ENCODE data around the gene SZRD1. TPM values are rescaled to one million over a fixed set of nuclear protein-coding genes. Genes with fewer than 3 reads are reported as not detected.

SZRD1 gene
- total RNA-seq, 2 experiments from 2014 or later: 57.2 to 96.0 TPM

DNA sequence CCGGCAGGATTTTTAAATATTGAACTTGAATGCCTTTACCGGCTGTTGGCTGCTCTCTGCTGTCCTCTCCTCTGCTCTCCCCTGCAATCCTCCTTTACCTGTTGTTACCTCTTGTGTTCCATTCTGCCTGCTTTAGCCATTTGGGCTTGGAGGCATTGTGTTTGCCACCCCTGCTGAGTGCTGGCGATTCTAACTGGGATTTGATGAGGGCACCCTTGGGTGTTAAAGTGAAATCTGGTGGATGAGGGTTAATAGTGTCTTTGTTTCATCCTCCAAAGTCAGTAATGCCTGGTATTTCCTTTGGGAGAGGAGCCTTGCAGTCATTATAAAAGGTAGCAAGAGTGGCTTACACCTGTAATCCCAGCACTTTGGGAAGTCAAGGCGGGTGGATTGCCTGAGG is 9.9 kb downstream of the SZRD1 start:
- ChIA-PET CTCF (ENCODE audit: unreplicated experiment) (no interaction called here), POLR2A (interaction anchor here (0.7 kb wide), 1 partner anchor 1962 kb away, joined by 3 read pairs; no protein-coding TSS in a partner anchor)
- Histone ChIP-seq H2AFZ (ENCODE audit: low read length) (no peak overlapping the region), H3K36me3 (ENCODE audit: insufficient read depth, low read length) (peaks cover 61% of the 10 kb centered on the region), H3K27ac (ENCODE audit: low read depth, low read length, poor library complexity, severe bottlenecking) (no peak overlapping the region), H3K9me2 (ENCODE audit: insufficient read depth, low read length) (no peaks in the 10 kb centered on the region), H3K79me2 (ENCODE audit: insufficient read depth, low read depth, low read length) (peaks cover 99% of the 10 kb centered on the region), H4K20me1 (ENCODE audit: insufficient read depth, low read length) (peaks cover 34% of the 10 kb centered on the region), H3K4me2 (ENCODE audit: low read length) (no peak overlapping the region), H3K9me3 (ENCODE audit: low read length) (no peaks in the 10 kb centered on the region), H3K4me1 (ENCODE audit: insufficient read depth, low read length, poor library complexity, severe bottlenecking) (peaks cover 3% of the 10 kb centered on the region), H3K4me3 (ENCODE audit: low read depth, low read length, poor library complexity, severe bottlenecking) (no peak overlapping the region)
- BruUV-seq (replicated peaks): no TSS peak
- intact Hi-C loops (cut with micrococcal nuclease; ENCODE audit: unreplicated experiment): no loop called here
- TF ChIP-seq CTCF (conservative IDR thresholded peaks at IDR 0.05; ENCODE audit: low read length) (no peak), EZH2phosphoT487 (IDR thresholded peaks at IDR 0.05; ENCODE audit: borderline replicate concordance, low read depth, low read length) (no peak)
- DNase-seq (ENCODE audit: low spot score): no peak

DNA sequence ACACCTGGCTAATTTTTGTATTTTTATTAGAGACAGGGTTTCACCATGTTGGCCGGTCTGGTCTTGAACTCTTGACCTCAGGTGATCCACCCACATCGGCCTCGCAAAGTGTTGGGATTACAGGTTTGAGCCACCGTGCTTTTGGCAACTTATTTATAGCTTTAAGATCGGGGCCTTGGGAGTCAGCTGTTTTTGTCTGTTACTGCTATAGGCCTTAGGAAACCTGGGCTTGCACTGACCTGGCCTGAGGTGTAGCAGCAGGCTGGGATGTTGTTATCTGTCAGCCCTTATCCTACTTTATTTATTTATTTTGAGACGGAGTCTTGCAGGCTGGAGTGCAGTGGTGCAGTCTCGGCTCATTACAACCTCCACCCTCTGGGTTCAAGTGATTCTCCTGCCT is 11.4 kb downstream of the SZRD1 start:
- intact Hi-C loops (cut with micrococcal nuclease; ENCODE audit: unreplicated experiment): no loop called here
- CTCF ChIA-PET (ENCODE audit: unreplicated experiment): no interaction called here
- POLR2A ChIA-PET: no interaction called here

More for the DNA sequence above, 11.4 kb downstream of the SZRD1 start:
- no peak for DNase-seq (ENCODE audit: low spot score)
- no peak overlapping the region for H2AFZ ChIP-seq (ENCODE audit: low read length)
- no peak overlapping the region for H3K4me2 ChIP-seq (ENCODE audit: low read length)
- peaks cover 61% of the 10 kb centered on the region for H3K36me3 ChIP-seq (ENCODE audit: insufficient read depth, low read length)
- BruUV-seq (replicated peaks): no TSS peak
- peaks cover 100% of the 10 kb centered on the region for H3K79me2 ChIP-seq (ENCODE audit: insufficient read depth, low read depth, low read length)
- TF ChIP-seq CTCF (conservative IDR thresholded peaks at IDR 0.05; ENCODE audit: low read length): no peak
- TF ChIP-seq EZH2phosphoT487 (IDR thresholded peaks at IDR 0.05; ENCODE audit: borderline replicate concordance, low read depth, low read length): no peak
- H3K27ac ChIP-seq (ENCODE audit: low read depth, low read length, poor library complexity, severe bottlenecking): no peak overlapping the region
- H3K9me2 ChIP-seq (ENCODE audit: insufficient read depth, low read length): no peaks in the 10 kb centered on the region
- H3K4me3 ChIP-seq (ENCODE audit: low read depth, low read length, poor library complexity, severe bottlenecking): no peak overlapping the region
- peaks cover 3% of the 10 kb centered on the region for H3K4me1 ChIP-seq (ENCODE audit: insufficient read depth, low read length, poor library complexity, severe bottlenecking)
- peaks cover 27% of the 10 kb centered on the region for H4K20me1 ChIP-seq (ENCODE audit: insufficient read depth, low read length)
- no peaks in the 10 kb centered on the region for H3K9me3 ChIP-seq (ENCODE audit: low read length)

All from OCI-LY7 (cell line).